NCI-H446 (cell line): ENCODE data around the gene AVL9.
A peak's percentile ranks its signal among the peaks of the same experiment; 100 is the strongest.
"Not testable (repeated sequence)": the region's sequence is repeated elsewhere in the genome, so short reads cannot be mapped to it uniquely, and the experiment has no call there.

ENCODE experiments used
- DNase-seq, 2 experiments: peaks; one replicate each; lab custom pipeline; 2025; lab: John Stamatoyannopoulos, UW

The AVL9 gene

GRCh38 chr7:32587411-32587948 lies 92.2 kb downstream of the AVL9 start:
- DNase-seq = no peak

GRCh38 chr7:32588657-32589056 lies 93.4 kb downstream of the AVL9 start:
- DNase-seq = no peak

- DNase-seq = peak in 1 of 2 experiments; percentile 54
Observed at GRCh38 chr7:32591938-32592337, 96.6 kb downstream of the AVL9 start.

- DNase-seq = no peak
Observed at GRCh38 chr7:32592701-32593100, 97.4 kb downstream of the AVL9 start.

DNA sequence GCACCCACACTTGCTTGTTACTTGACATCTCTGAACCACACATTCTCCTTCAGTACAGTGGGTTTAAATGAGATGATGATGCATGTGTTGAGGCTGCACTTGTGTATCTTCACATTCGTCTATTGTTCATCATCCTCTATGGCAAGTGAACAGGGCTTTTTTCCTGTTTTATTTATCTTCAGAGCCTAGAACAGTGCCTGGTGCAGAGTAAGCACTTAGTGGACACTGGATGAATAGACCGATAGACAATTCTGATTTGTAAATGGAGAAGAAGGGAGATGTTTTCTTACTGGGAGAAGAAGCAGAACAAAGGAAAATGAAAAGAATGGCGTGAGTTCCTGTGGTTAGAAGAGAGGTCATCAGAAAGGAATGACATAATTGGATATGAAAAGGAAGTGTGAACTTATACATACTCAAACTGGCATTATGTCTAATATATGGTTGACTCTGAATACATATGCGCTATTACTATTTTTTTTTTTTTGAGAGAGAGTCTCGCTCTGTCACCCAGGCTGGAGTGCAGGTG lies 99.7 kb downstream of the AVL9 start:
- no peak for DNase-seq

GRCh38 chr7:32601196-32601595 lies 105.9 kb downstream of the AVL9 start:
- not testable (repeated sequence) for DNase-seq

DNA sequence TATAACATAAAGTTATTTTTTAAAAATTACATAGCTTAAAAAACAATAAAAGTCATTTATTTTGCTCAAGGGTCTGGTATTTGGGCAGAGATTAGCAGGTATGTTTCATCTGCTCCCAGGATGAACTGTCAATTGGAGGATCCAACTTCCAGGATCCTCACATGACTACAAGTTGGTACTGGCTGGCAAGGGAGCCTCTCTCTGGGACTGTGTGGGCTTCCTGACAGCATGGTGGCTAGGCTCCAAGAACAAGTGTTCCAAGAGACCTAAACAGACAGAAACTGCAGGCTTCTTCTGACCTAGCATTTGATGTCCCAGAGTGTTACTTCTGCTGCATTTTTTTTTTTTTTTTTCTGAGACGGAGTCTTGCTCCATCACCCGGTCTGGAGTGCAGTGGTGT lies 107.2 kb downstream of the AVL9 start:
- peak in 1 of 2 experiments; percentile 54 for DNase-seq

DNA sequence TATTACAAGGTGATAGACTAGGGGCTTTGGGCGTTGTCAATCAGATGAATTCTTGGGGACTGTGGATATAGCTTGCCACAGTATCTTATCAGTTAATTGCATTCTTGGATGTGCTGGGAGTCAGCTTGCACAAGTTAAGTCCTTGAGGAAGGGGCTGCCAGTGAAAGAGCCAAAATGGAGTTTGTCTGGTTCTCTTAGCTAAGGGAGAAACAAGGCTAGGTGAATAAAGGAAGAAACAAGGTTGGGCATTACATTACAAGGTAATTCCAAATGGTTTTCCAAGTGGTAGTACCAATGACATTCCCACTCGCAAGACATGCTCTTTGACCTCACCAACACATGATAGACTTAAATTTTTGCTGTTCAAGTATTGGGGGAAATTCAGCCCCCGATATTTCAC lies 108.2 kb downstream of the AVL9 start:
- not testable (repeated sequence) for DNase-seq

- not testable (repeated sequence) for DNase-seq
Observed at GRCh38 chr7:32604047-32604446, 108.8 kb downstream of the AVL9 start.

DNA sequence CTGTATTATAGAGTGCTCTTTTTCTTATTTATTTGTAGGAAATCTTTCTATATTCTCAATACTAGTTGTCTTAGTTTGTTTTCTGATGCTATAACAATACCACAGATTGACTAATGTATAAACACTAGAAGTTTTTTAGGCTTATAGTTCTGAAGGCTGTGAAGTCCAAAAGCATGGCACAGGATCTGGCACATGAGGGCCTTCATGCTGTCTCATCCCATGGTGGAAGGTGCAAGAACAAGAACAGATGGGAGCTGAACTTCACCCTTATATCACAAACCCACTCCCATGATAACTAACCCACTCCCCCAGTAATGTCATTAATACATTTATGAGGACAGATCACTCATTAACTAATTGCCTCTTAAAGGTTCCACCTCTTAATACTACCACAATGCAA lies 109.7 kb downstream of the AVL9 start:
- no peak for DNase-seq

DNA sequence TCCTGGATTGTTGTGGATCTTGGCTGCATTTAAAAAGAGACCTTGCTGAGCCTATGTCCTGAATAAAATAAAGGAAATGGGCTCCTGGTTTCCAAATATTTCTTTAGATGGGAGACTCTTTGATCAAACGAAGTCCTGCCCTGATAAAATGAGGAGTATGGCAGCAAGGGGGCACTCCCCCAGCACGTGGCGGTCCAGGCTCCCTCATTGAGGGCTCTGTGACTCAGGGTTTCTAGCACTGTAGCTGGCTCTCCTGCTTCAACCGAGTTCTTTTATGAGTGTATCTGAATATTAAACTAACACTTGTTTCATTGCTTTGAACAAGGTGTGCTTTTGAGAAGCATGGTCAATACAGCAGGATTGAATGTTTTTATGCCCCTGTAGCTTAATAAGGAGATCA lies 114.2 kb downstream of the AVL9 start:
- DNase-seq = no peak

DNA sequence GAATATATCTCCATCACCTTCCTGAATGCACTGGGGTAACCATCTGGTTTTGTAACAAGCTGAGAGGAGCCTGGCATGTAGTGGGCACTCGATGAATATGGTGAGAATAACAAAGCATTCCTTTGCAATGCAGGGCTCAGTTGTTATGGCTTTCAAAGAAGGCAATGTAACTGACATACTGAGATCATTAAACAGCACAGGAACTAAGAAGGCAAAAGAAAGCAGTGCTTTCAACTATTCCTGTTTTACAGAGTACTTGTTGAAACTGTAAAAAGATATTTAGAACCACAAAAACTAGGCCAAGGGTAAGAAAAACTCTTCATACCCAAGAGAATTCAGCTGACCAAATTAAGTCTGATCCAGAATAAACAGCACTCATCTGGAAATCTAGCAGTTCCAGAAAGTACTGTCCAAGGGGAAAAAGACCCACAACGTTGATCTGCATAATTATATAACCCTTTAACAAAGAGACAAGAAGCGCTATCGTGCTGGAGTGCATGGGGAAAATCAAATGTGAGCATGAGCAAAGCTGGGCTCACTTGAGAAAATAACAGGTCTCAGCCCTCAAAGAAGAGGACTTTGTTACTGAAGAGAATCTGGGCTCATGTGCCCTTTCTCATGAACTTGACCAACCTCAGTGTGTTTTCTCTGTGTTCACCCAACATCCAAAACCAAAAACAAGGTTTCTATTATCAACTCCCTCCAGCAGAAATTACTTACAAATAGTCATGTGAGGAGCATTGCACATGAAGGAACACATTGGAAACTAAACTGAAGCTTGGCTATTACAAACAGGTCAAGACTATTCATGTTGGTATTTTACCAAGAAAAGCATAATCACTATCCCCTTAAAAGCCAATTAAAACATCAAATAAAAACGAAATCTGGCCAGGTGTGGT lies 116.2 kb downstream of the AVL9 start:
- no peak for DNase-seq

- DNase-seq = peak; percentile 43 to 84
Observed at GRCh38 chr7:32616625-32617024, 121.3 kb downstream of the AVL9 start.

- no peak for DNase-seq
Observed at GRCh38 chr7:32618470-32618869, 123.2 kb downstream of the AVL9 start.

DNA sequence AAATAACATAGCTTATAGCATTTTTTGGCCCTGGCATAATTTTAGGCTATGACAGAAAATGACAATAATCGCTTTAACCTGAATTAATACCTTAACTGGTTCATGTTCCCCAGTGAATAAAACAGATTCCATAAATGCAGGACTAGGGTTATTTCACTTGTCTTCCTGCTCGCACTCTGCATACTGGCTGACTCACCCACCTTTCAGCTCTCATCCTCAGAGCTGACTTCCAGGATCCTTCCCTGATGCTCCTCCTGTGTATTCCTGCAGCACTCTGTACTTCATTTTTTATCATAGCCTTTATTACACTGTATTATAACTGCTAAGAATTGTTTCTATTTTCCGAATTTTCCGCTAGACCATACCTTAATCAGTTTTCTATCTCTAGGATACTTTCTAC lies 123.7 kb downstream of the AVL9 start:
- no peak for DNase-seq

- DNase-seq = not testable (repeated sequence)
Observed at GRCh38 chr7:32619416-32619815, 124.1 kb downstream of the AVL9 start.

DNA sequence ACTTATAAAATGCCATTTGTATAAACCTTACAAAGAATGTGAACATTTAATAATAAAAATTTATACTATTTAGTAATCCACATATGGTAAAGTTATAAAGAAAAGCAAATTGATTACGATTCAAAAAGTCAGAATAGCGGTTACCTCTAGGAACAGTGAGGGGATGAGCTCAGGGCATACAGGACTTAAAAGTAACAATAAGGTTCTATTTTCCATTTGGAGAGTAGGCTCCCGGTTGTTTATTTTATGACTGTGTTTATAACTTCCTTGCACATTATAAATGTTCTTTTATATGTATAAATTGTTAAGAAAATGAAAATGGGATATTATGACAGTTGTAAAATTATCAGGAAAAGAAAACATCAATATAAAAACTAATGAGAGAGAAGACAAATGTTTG lies 135.7 kb downstream of the AVL9 start:
- no peak for DNase-seq

- not testable (repeated sequence) for DNase-seq
Observed at GRCh38 chr7:32631590-32632497, 136.6 kb downstream of the AVL9 start.

DNA sequence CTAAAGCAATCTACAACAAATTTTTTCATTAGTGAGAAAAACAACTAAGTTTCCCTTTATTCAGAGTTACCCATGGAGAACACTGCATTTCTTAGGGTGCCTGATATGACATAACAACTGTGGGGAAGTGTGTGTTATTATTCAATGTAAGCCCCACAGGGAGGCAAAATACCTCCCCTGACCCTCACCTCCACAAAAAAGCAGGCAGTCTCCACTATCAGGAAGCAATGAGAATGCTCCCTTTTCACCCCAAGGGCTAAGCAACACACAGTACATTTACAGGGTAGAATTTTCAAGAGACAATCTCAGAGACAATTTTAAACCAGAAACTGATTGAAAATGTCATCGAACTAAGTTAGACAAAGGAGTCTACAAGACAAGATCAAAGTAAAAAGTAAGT lies 138.2 kb downstream of the AVL9 start:
- not testable (repeated sequence) for DNase-seq

DNA sequence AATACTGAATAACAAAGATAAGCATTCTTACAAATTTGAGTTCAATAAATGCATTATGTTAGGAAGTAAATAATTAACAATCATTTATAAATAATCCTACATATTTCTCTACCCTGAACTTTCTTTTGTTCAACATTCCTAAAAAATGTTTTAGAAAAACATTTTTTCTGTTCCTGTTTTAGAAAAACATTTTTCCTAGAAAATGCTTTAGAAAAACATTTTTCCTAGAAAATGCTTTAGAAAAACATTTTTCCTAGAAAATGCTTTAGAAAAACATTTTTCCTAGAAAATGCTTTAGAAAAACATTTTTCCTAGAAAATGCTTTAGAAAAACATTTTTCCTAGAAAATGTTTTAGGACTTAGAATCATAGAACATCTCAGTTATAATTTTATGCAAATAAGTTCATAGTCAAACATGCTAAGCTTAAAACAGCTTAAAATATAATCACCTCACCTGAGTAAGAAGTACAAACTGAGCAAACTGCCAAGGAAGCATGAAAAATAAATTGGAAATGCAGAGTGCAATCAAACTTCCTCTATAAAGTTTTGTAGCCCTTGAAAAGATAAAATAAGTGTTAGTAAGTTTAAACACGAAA lies 139.6 kb downstream of the AVL9 start:
- DNase-seq = not testable (repeated sequence)

DNA sequence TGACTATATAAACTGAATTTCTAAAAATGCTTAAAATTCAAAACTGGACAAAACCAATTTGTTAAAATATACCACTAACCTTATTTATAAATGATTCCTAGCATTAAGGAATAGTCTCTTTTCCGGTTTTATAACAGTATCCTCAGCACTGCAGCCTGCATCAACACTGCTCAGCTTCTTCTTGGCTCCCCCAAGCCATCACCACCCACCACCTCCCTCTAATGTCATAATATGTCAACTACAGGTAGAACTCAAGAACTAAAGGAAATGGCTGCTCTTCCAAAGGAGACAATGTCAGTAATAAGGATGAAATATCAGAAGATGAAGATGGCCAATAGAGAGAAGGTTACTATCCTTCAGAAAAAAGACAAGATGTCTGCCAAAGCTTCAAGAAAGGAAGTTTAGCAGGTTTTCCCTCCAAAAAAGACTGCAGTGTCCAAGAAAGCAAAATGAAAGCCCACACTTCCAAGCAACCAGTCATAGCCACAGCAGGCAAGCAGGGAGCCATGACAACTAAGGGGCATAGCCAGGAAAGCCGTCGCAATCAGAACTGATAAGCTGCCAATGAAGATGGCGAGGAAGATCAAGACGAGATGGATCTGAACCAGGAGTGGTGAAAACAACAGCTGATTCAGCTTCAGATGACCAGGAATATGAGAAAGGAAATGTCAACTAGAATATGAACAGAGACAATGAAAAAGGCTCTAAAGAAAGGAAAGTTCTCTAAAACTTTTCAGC lies 141.6 kb downstream of the AVL9 start:
- DNase-seq = not testable (repeated sequence)
